Small intestine (tissue), 7 donors: ENCODE measurements around the gene WNT4. TPM values are rescaled to one million over a fixed set of nuclear protein-coding genes. Genes with fewer than 3 reads are reported as not detected.

Experiments used
- DNase-seq, 2 donors: peaks; one replicate each; pipeline versions ENCODE4 v3.0.0 to v3.0.0-alpha.2; 2013
- FAIRE-seq: peaks from 2 replicates; lab custom pipeline; 2012; peaks lifted over from hg19 to GRCh38; lab: Jason Lieb, UNC
- H3K27ac ChIP-seq, 3 donors: one replicate each; pipeline ENCODE4 v1.5.1; 2013; ENCODE audit warnings: low read length in 2 of 3, mild to moderate bottlenecking in 2 of 3, control low read depth in 1 of 3, inconsistent platforms in 1 of 3, low read depth in 1 of 3, moderate library complexity in 1 of 3
- H3K27me3 ChIP-seq, 3 donors: one replicate each; pipeline ENCODE4 v1.6.1; 2013; ENCODE audit warnings: low read length in 3 of 3, inconsistent platforms in 1 of 3; ENCODE audit not compliant: control insufficient read depth in 3 of 3, insufficient read depth in 3 of 3
- H3K36me3 ChIP-seq, 3 donors: one replicate each; pipeline ENCODE4 v1.6.1; 2013; ENCODE audit warnings: low read length in 3 of 3, inconsistent platforms in 1 of 3, low read depth in 1 of 3, mild to moderate bottlenecking in 1 of 3, moderate library complexity in 1 of 3; ENCODE audit not compliant: control insufficient read depth in 3 of 3, insufficient read depth in 2 of 3
- H3K4me1 ChIP-seq, 3 donors: one replicate each; pipeline ENCODE4 v1.6.1; 2013; ENCODE audit warnings: low read length in 2 of 3, inconsistent platforms in 1 of 3, low read depth in 1 of 3, mild to moderate bottlenecking in 1 of 3, moderate library complexity in 1 of 3; ENCODE audit not compliant: control insufficient read depth in 3 of 3, insufficient read depth in 2 of 3
- H3K4me3 ChIP-seq, 3 donors: one replicate each; pipeline ENCODE4 v1.5.1; 2013; ENCODE audit warnings: low read length in 3 of 3, control low read depth in 1 of 3, inconsistent platforms in 1 of 3, low read depth in 1 of 3, mild to moderate bottlenecking in 1 of 3, moderate library complexity in 1 of 3
- H3K9me3 ChIP-seq, 2 donors: one replicate each; pipeline ENCODE4 v1.6.1; 2013; ENCODE audit warnings: low read depth in 1 of 2, low read length in 1 of 2; ENCODE audit not compliant: control insufficient read depth in 2 of 2, insufficient read depth in 1 of 2
- WGBS, 3 donors: extraction: QIAGEN DNeasy Blood & Tissue Kit; methylation state at CpG; one replicate each; pipeline ENCODE4 v1.1.7; 2013; 5-methylcytosine and 5-hydroxymethylcytosine counted together
- polyA plus RNA-seq, 4 donors: library from polyadenylated mRNA; stranded (reverse) in 3 of 4; unstranded in 1 of 4; fragments of 200-250 nt in 3 of 4; fragments of 120-200 nt in 1 of 4; gene quantifications; one replicate each; pipeline versions ENCODE4 v1.2.1 to v1.2.3, GENCODE V29; 2013
- donor health status: healthy with polysubstance abuse.
- donor health status: control.
- donor health status: control.
- donor health status: Bipolar disorder and iron deficiency.
- donor health status: healthy.

Gene WNT4
- polyA plus RNA-seq, 4 donors = 0.81 to 2.3 (median 1.3) TPM; not detected in 1

DNA sequence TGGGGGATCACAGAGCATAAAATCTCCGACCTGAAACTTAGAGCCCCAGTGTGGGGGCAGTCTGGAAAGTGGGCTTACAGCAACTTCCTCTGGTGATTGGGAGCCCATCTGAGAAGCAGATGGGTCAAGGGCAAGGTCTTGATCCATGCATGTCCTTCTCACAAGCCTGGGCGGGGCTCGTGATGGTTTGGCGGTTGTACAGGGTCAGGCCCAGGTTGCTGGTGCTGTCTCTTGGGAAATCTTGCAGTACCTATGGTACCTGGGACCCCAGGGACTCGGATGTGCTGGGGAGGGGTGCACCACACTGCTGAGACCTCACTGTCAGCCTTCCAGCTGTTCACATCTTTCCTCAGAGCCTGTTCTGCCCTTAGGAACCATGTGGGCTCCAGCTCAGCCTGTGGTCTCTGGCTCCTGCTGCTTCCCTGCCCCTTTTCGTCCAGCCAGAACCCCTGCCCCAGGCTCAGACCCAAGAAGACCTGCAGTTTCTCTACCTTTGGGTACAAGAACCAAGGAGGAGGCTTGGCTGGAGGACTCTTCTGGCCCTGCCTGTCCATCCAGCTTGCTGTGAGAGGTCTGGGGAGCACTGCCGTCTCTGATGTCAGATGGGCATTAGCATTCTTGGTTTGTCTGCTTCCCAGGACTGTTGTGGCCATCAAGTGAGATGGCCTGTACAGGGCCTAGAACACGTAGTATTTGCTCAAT lies 24.5 kb downstream of the WNT4 start:
- Histone ChIP-seq H3K27ac (peak overlapping the region in 1 of 3 donors; percentile 51), H3K36me3 (peaks cover 3 to 42% (median 6%) of the 10 kb centered on the region in 3 donors), H3K9me3 (no peaks in the 10 kb centered on the region), H3K27me3 (no peaks in the 10 kb centered on the region), H3K4me1 (peaks cover 0 to 22% (median 9%) of the 10 kb centered on the region in 3 donors), H3K4me3 (no peak overlapping the region)
- no peak for FAIRE-seq
- no peak for DNase-seq
- 70 to 79% (median 70%) methylated on average over 8 of the region's 8 CpGs for WGBS, 3 donors

DNA sequence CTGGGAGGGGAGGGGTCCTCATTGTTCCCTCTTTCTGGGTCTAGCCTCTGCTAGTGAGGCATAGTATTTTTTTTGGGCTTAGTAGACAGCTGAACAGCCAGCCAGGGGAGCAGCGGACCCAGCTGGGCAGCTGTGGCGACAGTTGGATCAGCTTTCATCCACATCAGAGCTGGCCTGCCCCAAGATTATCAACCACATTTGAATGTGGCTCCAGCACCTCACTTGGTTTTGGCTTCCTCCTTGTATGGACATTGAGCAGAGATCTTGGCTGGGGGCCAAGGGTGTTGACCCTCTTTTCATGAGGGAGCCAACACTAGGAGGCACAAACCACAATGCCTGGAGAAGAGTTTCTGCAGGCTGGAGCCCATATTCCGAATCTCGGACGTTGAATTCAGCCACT lies 25.0 kb downstream of the WNT4 start:
- DNase-seq = no peak
- 74 to 91% (median 91%) methylated on average over 5 of the region's 5 CpGs for whole genome bisulfite sequencing, 3 donors
- H3K9me3 ChIP-seq = no peaks in the 10 kb centered on the region
- no peaks in the 10 kb centered on the region for H3K27me3 ChIP-seq
- peaks cover 0 to 22% (median 9%) of the 10 kb centered on the region in 3 donors for H3K4me1 ChIP-seq
- H3K27ac ChIP-seq = peak overlapping the region in 1 of 3 donors; percentile 51
- H3K4me3 ChIP-seq = no peak overlapping the region
- no peak for FAIRE-seq
- peaks cover 3 to 45% (median 6%) of the 10 kb centered on the region in 3 donors for H3K36me3 ChIP-seq

DNA sequence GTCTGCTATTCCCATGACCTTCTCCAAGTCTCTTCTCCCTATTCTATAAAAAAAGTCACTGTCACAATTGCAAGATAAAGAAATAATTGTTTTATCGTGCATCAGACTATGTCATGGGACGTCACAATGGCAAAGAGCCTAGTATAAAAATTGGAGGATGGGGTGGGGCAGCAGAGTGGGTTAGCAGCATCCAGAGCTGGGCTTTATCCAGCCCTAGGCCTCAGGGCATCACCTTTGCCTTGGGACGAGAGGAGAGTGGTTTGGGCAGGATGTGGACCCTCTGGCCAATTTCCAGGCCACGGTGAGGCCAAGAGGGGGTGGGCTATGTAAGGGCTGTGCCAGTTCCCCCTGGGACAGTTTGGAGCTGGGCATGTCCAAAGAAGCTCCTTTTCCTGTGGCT lies 25.7 kb downstream of the WNT4 start:
- 62 to 78% (median 75%) methylated on average over 4 of the region's 4 CpGs for WGBS, 3 donors
- peaks cover 0 to 22% (median 9%) of the 10 kb centered on the region in 3 donors for H3K4me1 ChIP-seq
- H3K27ac ChIP-seq = no peak overlapping the region
- H3K27me3 ChIP-seq = no peaks in the 10 kb centered on the region
- peaks cover 3 to 50% (median 6%) of the 10 kb centered on the region in 3 donors for H3K36me3 ChIP-seq
- H3K9me3 ChIP-seq = no peaks in the 10 kb centered on the region
- H3K4me3 ChIP-seq = no peak overlapping the region
- DNase-seq (no peak), FAIRE-seq (no peak)

DNA sequence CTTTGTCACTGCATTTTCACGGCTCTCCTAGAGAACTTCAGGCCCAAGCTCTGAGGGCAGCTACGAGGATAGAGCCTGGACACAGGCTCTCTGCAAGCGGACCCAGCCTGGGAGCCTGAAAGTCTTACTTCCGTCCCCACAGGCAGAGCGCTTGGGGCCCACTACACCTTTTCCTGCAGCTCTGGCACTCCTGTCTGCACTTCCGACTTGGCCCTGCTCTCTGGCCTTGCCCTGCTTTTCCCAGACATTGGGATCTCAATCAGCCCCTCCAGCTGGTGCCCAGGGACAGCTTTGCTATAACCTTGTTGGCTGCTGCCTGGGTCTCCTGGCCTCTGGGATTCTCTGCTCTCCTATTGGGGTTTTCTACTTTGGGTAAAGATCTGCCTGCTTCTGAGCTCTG lies 27.6 kb downstream of the WNT4 start:
- 54 to 62% (median 56%) methylated on average over 6 of the region's 6 CpGs for WGBS, 3 donors
- no peaks in the 10 kb centered on the region for H3K27me3 ChIP-seq
- H3K4me3 ChIP-seq = no peak overlapping the region
- FAIRE-seq (no peak), DNase-seq (peak in 1 of 2 donors; percentile 59)
- peaks cover 0 to 25% (median 9%) of the 10 kb centered on the region in 3 donors for H3K4me1 ChIP-seq
- H3K27ac ChIP-seq = peak overlapping the region in 2 of 3 donors; percentile 68 to 70
- peaks cover 3 to 52% (median 6%) of the 10 kb centered on the region in 3 donors for H3K36me3 ChIP-seq
- H3K9me3 ChIP-seq = no peaks in the 10 kb centered on the region

DNA sequence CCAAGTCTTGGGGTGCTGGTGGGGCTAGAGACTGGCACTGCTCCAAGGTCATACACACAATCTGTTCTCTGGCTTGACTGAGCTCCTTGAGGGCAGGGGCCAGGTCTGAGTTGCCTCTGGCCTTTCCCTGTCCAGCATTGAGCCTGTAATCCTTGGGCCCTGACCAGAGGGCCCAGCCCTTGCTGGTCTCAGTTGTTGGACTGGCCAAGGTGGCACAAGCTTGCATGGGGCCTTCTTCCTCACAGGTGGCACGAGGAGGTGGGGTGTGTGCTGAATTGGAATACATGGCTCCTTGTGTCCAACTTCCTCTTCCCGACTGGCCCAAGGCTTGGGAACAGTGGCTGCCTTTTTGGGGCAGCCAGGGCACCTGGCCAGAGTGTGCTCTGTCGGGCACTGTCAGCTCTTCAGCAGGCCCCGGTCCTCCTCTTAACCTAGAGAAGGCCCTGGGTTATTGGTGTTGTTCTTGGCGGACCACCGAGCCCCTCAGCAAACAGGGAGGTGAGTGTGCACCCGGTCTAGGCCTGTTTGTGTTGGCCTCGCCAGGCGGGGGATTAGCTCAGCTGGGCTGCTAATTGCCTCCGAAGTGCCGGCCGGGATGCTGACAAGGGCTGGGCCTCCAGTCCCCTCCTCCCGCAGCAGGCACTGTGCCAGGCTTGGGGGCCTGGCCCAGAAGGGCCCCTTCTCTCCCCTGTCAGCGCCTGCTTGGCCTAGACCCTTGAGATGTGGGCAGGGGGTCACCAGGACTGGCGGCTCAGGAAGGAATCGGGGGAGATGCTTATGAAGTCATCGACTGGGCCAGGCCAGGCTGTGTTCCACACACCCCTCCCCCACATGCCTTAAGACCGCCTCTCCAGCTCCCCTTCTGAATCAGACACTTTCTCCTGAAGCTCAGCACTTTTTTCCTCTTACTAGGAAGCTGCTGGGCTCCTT lies 28.5 kb downstream of the WNT4 start:
- H3K27me3 ChIP-seq = no peaks in the 10 kb centered on the region
- WGBS, 3 donors = 45 to 68% (median 56%) methylated on average over 17 to 18 of the region's 18 CpGs
- H3K4me3 ChIP-seq = no peak overlapping the region
- H3K9me3 ChIP-seq = no peaks in the 10 kb centered on the region
- H3K36me3 ChIP-seq = peaks cover 3 to 43% (median 4%) of the 10 kb centered on the region in 3 donors
- peak overlapping the region in 2 of 3 donors; percentile 68 to 70 for H3K27ac ChIP-seq
- DNase-seq (peak in 1 of 2 donors; percentile 46), FAIRE-seq (no peak)
- peaks cover 0 to 25% (median 9%) of the 10 kb centered on the region in 3 donors for H3K4me1 ChIP-seq

DNA sequence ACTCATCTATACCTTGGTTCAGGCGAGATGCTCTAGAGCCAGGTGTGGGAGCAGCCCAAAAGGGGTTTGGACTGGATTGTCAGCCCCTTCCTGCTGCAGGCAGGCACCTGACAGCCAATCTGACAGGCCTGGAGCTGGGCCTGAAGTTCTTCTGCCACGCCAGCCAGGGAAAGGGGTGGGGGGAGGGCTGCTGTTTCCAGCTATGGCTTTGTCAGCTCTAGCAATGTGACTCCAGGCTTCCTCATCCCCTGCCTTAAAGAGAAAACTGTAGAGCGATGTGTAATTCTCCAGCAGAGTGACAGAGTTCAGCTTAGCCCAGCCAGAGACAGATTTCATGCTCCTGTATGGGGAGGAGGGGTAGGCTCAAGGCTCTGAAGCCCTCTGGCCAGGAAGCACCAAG lies 30.3 kb downstream of the WNT4 start:
- whole genome bisulfite sequencing, 3 donors = 81 to 94% (median 88%) methylated on average over 3 of the region's 3 CpGs
- Histone ChIP-seq H3K4me1 (peaks cover 0 to 31% (median 12%) of the 10 kb centered on the region in 3 donors), H3K27me3 (no peaks in the 10 kb centered on the region), H3K27ac (no peak overlapping the region), H3K4me3 (no peak overlapping the region), H3K9me3 (no peaks in the 10 kb centered on the region), H3K36me3 (peaks cover 2 to 37% (median 3%) of the 10 kb centered on the region in 3 donors)
- DNase-seq (no peak), FAIRE-seq (no peak)

DNA sequence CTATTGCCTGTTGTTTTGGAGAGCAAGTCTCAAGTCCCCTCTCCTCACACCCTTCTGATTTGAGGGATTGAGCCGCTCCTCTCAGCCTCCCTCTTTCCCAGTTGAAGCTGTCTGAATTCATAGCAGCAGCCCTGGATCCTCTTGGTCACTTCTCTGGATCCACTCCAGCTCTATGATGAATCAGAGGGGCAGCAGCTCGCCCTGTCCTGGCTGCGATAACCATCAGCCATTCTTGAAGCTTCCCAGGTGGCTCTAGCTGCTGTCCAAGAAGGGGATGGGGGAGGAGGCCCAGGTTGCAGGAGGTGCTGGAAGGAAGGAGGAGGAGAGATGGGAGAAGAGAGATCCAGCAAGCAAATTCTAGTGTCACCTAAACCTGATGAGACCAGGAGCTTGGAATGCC lies 31.3 kb downstream of the WNT4 start:
- Histone ChIP-seq H3K27ac (peak overlapping the region in 1 of 3 donors; percentile 11), H3K4me3 (no peak overlapping the region), H3K36me3 (peaks cover 2 to 37% (median 3%) of the 10 kb centered on the region in 3 donors), H3K4me1 (peaks cover 0 to 31% (median 12%) of the 10 kb centered on the region in 3 donors), H3K9me3 (no peaks in the 10 kb centered on the region), H3K27me3 (no peaks in the 10 kb centered on the region)
- no peak for DNase-seq
- WGBS, 3 donors = 73 to 95% (median 91%) methylated on average over 3 of the region's 3 CpGs
- FAIRE-seq = no peak

DNA sequence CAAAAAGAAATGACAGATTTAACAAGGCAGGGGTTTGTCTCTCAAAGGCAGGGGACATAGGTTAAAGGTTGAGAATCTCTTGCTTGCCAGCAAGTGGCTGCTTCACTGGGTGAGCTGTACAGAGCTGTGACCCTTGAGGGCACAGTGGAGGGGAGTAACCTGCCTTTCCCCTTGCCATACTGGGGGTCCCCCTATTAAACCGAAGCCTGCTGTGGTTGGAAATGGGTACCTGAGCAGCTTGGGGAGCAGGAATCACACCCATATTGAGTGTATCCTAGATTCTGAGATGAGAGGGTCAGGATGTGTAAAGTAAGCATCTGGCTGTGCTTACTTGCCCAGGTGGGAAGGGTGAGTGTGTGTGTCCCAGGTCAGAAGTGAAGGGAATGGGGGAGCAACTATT lies 31.8 kb downstream of the WNT4 start:
- Histone ChIP-seq H3K4me3 (no peak overlapping the region), H3K4me1 (peaks cover 0 to 31% (median 12%) of the 10 kb centered on the region in 3 donors), H3K27ac (peak overlapping the region in 1 of 3 donors; percentile 10), H3K36me3 (peaks cover 2 to 34% (median 3%) of the 10 kb centered on the region in 3 donors), H3K9me3 (no peaks in the 10 kb centered on the region), H3K27me3 (no peaks in the 10 kb centered on the region)
- WGBS, 3 donors = 89 to 96% (median 96%) methylated on average over 1 of the region's 1 CpG
- no peak for DNase-seq
- no peak for FAIRE-seq
